HG02798 (cell line): ENCODE measurements around the gene CCDC195.

Source experiments
- ATAC-seq: cut with Tn5 transposase; IDR thresholded peaks from one replicate; pipeline ENCODE4 v1.9.1; 2021; ENCODE audit warnings: mild to moderate bottlenecking; ENCODE audit not compliant: unreplicated experiment, poor library complexity

Gene CCDC195, protein sequence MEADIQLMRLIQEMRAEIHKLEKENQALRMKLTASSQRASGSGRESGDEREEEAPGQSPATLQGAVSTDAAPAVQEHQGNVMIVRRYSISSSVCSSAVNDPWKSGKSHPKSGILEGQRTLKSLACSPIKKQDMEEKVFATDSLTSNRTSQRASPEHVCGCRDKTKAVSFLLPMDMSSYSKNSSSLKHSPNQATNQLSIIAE

GRCh38 chr2:224716201-224716600 is at the start of gene CCDC195:
CCDC195 (minus strand) TSS chr2:224716365; CDS start chr2:224716365, 0 bp downstream.
- no peak for ATAC-seq

DNA sequence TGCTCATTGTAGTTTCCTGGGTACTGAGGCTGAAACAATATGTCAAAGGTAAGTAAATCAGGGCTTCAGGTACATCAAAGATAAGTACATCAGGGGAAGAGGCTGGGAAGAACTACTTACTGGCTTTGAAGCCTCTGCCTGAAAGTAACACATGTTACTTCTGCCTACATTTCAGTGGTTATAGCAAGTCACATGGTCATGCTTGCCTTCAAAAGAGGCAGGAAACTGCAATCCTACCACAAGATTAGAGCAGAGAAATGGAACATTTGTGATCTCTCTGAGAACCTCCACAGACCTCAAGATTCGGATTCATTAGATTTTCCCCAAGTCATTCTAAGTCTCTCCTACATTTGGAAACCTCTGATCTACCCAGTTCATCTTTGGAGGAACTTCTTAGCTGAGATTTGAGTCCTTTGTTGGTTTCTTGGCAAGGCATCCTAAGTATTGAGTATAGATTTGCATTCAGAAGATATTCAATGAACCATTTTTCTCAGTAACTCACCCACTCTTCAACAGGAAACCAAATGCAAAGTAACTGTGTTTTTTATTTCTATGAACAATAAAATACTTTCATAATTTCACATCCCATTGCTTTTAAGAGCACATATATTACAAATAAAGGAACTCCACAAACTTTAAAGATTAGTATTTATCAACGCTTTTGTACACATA is 48.5 kb upstream of the CCDC195 start:
- ATAC-seq = peak; percentile 85

GRCh38 chr2:224757934-224758548 is 41.9 kb upstream of the CCDC195 start:
- ATAC-seq = no peak

DNA sequence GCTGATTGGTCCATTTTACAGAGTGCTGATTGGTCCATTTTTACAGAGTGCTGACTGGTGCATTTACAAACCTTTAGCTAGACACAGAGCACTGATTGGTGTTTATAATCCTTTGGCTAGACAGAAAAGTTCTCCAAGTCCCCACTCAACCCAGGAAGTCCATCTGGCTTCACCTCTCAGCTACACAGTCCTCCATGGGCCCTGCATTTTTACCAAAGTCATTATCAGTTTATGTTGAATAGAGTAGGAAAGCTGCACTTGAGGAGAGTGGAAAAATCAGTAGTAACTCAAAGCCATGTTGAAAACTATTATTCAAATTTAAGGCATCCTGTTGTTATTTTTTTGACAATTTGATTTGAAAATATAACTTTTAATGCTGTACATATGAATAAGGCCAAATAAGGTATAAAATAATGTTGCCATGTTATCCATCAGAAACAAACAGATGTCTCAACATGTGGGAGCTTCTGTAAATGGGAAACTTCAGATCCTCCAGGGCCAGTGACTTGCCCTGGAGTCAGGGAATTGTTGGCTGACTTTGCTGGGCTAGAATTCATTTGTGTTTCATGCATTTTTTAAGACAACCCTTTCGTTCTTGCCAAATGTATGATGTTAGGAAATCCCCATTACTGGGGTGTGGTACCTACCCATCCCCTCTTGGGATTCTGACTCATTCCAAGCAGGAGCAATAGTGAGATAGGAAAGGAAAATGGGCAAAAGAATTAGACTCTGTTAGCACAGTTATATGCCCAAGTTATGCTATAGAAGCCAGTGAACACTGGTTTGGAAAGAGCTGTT is 37.8 kb upstream of the CCDC195 start:
- ATAC-seq = no peak

- ATAC-seq = peak; percentile 65
Measured at GRCh38 chr2:224751996-224752698, 36.0 kb upstream of the CCDC195 start.

GRCh38 chr2:224749136-224749535 is 33.0 kb upstream of the CCDC195 start:
- no peak for ATAC-seq

- ATAC-seq = no peak
Measured at GRCh38 chr2:224747765-224748164, 31.6 kb upstream of the CCDC195 start.

- no peak for ATAC-seq
Measured at GRCh38 chr2:224736227-224736626, 20.1 kb upstream of the CCDC195 start.

- no peak for ATAC-seq
Measured at GRCh38 chr2:224734949-224735348, 18.8 kb upstream of the CCDC195 start.

GRCh38 chr2:224731665-224732064 is 15.5 kb upstream of the CCDC195 start:
- ATAC-seq = no peak

GRCh38 chr2:224729435-224729834 is 13.3 kb upstream of the CCDC195 start:
- no peak for ATAC-seq

DNA sequence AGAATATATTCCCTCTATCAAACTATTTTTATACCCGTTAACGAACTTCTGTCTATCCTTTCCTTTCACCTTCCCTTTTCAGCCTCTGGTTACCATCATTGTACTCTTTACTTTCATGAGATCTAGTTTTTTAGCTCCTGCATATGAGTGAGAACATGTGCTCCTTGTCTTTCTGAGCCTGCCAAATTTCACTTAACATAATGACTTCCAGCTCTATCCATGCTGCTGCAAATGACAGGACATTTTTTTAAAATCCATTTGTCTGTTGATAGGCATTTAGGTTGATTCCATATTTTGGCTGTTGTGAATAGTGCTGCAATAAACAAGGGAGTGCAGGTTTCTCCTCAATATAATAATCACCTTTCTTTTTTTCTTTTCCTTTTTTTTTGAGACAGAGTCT is 8.2 kb upstream of the CCDC195 start:
- ATAC-seq = no peak

DNA sequence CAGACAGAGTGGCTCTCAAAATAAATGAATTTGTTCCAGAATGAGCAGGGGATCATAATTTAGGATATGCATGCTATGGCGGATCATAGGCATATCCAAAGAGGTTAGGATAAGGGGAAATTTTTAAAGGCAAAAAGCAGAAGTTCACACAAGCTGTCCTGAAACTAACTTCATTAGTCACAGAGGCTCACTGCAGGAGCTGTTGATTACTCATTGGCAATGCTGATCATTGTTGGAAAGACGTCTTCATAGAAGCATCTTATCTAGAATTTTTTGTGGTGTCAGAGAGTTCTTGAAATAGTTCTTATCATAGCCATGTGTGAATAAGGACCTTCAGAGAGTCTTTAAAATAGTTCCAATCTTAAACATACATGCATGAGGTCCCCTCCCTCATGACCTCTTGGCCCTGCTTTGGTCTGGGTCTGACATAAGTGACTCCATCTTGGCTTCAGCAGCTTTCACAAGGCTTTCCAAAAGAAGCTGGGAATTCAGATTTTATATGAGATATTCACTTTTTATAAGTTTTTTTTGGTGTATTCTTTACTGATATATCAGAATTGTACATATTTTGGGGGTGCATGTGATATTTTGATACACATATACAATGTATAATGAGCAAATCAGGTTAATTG is 7.5 kb upstream of the CCDC195 start:
- peak; percentile 71 for ATAC-seq

DNA sequence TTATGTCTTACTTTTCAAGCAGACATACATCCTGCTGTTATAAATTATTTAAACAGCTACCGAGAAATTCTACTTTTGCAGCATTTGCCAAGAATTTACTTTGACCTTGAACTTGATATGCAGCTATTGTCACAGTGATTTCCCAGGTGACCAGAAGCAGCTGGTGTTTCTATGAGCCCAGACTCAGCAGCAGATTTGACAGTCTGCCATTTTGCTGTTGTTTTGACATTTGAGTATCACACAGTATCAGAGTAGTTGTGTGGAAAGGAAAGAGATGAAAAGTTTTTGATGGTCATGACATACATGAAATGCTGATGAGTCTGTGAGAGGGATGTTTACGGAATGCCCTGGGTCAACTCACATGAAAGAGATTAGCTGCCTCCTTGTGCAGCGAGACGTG is 6.6 kb upstream of the CCDC195 start:
- no peak for ATAC-seq

GRCh38 chr2:224722250-224722649 is 6.1 kb upstream of the CCDC195 start:
- ATAC-seq = no peak

- no peak for ATAC-seq
Measured at GRCh38 chr2:224716921-224717320, 756 bp upstream of the CCDC195 start.

- ATAC-seq = no peak
Measured at GRCh38 chr2:224711859-224712665, 4.1 kb downstream of the CCDC195 start.

GRCh38 chr2:224711381-224711780 is 4.8 kb downstream of the CCDC195 start:
- ATAC-seq = no peak

GRCh38 chr2:224709301-224709700 is 6.9 kb downstream of the CCDC195 start:
- no peak for ATAC-seq
